GM13977 (cell line): ENCODE data around the gene AP1S1.

ENCODE experiments used
- DNase-seq: peaks from one replicate; pipeline ENCODE4 v3.0.0; 2012; ENCODE audit warnings: low spot score
- in situ Hi-C: fragments of 300-500 bp; cut with MboI; formaldehyde crosslinking; loops from one replicate; pipeline ENCODE4 v1.12.0; 2022; ENCODE audit warnings: low sequenced_read_pairs, low pct_unique_long_range_greater_than_20kb, mixed read lengths, inconsistent platforms; ENCODE audit not compliant: unreplicated experiment
- TF ChIP-seq, protein P1 (sequence below): IDR thresholded peaks from 2 replicates; pipeline ENCODE4 v1.5.1; 2012; ENCODE audit warnings: mild to moderate bottlenecking, control low read depth; ENCODE audit not compliant: insufficient read depth; ENCODE audit errors: extremely low read depth, missing control alignments

The AP1S1 gene

DNA sequence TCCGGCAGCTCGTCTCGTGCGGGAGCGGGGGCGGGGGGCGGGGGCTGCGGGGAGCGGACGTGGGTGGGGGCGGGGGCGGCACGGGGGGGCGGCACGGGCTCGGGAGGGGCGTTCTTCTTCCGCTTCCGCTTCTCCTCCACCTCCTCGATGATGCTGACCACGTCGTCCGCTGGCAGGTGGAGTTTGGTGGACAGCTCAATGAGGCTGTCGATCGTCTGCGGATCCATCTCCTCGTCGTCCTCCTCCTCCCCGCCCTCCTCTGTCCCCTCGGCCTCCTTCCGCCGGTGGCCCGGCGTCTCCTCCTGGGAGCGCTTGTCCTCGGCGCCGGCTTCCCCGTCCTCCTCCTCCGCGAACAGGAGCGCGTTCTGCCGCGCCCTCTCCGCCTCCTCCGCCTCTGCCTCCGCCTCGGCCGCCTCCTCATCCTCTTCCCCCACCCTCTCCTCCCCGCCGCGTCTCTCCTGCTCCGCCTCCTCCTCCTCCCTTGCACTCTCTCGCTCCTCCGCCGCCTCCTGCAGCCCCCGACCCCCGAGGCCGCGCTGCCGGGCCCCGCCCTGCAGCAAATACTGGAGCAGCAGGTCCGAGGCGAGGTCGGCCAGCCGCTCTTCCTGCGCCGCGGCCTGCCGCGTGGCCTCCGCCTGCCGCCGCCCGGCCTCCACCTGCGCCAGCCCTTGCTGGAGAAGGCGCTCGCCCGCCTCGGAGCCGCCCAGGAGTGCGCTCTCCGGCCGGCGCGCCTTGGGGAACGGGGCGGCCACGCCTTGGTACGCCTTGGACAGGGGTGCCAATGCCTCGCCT is 9.2 kb downstream of the AP1S1 start:
- DNase-seq: no peak
- TF ChIP-seq, protein P1, sequence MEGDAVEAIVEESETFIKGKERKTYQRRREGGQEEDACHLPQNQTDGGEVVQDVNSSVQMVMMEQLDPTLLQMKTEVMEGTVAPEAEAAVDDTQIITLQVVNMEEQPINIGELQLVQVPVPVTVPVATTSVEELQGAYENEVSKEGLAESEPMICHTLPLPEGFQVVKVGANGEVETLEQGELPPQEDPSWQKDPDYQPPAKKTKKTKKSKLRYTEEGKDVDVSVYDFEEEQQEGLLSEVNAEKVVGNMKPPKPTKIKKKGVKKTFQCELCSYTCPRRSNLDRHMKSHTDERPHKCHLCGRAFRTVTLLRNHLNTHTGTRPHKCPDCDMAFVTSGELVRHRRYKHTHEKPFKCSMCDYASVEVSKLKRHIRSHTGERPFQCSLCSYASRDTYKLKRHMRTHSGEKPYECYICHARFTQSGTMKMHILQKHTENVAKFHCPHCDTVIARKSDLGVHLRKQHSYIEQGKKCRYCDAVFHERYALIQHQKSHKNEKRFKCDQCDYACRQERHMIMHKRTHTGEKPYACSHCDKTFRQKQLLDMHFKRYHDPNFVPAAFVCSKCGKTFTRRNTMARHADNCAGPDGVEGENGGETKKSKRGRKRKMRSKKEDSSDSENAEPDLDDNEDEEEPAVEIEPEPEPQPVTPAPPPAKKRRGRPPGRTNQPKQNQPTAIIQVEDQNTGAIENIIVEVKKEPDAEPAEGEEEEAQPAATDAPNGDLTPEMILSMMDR: no peak
- in situ Hi-C loops: no loop called here

DNA sequence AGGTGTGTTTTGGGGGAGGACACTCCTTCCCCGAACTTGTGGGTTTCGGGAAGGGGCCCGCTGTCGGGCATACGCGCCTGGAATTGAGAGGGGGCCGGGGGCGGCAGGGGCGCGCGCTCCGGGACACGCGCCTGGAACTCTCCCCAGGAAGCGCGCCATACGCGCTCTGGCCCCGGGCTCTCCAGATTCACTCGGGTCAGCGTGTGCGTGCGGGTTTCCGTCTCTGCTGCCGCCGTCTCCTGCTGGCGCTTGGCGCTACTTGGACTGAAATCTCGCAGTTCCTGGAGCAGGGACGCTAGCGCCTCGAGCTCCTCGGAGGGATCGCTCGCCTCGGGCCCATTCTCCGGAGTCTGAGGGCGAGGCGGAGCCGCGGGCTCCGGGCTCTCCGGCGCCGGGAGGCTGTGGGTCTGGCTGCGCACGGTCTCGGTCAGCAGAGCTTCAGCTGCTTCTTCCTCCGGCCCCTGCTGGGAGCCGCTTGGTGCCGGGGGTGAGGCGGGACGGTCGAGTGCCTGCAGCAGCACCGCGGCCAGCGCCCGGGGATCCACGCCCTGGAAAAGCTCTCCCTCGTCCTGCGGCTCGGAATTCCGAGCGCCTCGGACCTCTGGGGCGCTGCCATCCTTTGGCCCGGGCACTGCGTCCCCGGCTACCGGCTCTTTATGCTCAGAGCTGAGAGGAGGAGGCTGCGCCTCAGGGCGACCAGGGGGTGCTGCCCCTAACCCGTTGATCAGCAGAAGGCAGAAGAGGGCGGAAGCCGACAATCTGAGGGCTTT is 10.0 kb downstream of the AP1S1 start:
- TF ChIP-seq, protein P1: no peak
- no peak for DNase-seq
- in situ Hi-C loops: no loop called here

DNA sequence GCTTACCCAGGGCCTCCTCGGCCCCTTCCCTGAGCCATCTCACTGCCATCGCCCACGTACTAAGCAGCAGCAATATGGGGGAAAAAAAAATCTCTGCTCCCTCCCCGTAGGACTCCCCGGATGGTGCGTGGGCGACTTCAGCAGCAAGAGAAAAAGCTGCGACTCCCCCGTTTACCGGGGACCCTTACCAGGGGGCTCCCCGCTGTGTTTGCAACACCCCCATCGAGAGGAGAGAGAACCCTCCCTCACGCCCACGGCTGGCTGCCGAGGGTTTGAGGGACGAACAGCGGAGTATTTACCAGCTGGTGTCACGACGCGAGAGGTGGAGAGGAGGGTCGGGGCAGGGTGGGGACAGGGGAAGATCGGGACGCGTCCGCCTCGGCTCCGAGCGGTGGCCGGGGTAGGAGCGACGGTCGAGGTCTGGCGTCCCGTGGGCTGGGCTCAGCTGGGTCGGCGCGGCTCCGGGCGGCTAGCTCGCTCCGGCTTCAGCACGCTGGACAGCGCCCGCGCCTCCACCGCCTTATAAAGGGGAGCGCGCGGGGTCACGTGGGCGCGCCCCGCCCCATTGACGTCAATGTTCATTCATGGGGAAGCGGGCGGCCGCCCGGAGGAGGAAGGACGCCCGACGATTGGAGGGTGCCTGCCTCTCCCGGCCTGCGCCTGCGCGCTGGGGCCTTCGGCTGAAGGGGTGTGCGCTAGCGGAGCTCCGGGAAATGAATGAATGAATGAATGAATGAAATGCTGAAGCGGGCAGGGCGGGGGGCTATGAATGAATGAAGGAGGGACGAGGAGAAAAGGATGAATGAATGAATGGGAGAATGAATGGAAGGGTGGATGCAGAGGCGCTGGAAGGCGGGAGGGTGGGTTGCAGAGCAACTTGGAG is 11.0 kb downstream of the AP1S1 start, which contains the start of gene VGF:
VGF (minus strand) TSS at position 495 of the 883 bp plus-strand sequence. CDS start 726 bp downstream, outside the sequence.
- TF ChIP-seq, protein P1: no peak
- in situ Hi-C loops: no loop called here
- peak; percentile 98 for DNase-seq

DNA sequence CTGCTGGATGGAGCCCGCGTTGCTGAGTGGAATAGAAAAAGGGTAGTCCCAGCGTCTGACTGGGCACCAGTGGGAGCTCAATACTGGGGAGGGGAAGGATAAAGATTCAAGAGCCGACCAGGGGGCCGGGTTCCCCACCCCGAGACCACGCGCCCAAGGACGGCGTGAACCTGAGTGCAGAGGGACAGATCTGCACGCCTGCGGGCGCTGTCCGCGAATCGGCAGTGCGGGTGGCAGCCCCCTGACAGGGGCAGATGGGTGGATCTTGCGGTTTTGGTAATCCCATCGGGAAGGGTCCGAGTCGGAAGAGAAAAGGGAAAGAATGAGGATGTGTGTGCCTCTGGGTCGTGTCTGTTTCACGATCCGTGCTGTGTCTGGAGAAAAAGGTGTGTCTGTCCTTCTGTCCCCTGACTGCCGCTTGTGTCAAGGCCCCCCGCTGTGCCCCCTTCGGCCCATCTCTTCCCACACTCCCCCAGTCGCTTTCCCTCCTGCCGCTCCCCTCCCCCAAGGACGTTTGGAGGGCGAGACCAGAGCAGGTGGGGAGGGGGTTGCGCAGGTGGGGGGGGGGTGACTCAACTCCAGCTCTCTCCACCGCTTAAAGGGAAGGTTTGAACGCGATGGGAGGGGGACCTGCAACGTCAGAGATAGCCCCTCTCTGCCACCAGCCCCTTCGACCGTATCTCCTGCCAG is 11.8 kb downstream of the AP1S1 start:
- TF ChIP-seq, protein P1: no peak
- in situ Hi-C loops: no loop called here
- DNase-seq: no peak

DNA sequence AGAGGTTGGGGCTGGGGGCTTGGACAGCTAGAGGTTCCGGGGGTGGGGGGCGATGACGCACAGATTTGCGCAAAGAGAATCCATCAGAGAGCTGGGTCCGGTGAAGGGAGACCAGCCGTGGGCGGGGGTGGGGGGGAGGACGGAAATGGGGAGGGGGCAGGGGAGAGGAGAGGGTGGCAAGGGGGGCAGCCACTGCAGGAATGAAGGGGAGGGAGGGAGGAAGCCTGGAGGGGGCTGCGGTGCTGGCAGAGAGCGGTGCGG is 12.3 kb downstream of the AP1S1 start:
- no peak for DNase-seq
- in situ Hi-C loops: no loop called here
- TF ChIP-seq, protein P1: no peak
